ENCODE measurements around the gene POLR3B. TPM values are rescaled to one million over a fixed set of nuclear protein-coding genes. Genes with fewer than 3 reads are reported as not detected.

POLR3B gene
- polyA plus RNA-seq, 3 donors, result 17.6 to 19.6 (median 18.2) TPM

DNA sequence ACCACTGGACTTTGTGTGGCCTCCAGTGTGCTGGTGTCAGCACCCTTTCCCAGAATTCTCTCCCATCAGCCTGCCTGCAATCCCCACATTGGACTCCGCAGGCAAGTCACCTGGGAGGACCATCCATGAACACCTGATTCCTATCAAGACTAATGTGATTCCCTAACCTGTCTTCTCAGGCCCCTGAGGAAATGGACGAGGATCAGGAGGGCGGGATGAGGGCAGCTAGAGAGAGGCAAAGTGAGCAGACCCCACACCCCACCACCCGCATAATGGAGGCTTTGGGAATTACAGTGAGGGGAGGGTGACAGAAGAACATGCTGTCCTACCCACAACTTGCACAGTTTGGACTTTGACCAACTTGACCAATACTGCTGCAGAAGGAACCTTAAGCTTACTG, 164.4 kb downstream of the POLR3B start:
- no peak for DNase-seq (ENCODE audit: low read depth in 3 of 3, low spot score in 2 of 3)

- no peak for DNase-seq (ENCODE audit: low read depth in 3 of 3, low spot score in 2 of 3)
Measured at GRCh38 chr12:106522708-106523107, 165.2 kb downstream of the POLR3B start.

- DNase-seq (ENCODE audit: low read depth in 3 of 3, low spot score in 2 of 3), result no peak
Measured at GRCh38 chr12:106527356-106527755, 169.8 kb downstream of the POLR3B start.

DNA sequence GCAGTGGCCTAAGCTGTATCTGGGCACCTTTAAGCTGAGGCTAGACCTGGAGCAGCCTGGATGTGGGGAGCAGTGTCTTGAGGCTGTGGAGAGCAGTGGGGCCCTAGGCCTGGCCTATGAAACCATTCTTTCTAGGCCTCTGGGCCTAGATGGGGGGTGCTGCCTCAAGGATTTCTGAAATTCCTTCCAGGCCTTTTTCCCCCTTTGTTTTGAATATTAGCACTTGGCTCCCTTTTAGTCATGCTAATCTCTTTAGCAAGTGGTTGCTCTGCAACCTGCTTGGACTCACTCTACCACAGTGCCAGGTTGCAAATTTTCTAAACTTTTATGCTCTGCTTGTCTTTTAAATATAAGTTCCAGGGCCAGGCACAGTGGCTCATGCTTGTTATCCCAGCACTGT, 183.7 kb downstream of the POLR3B start:
- no peak for DNase-seq (ENCODE audit: low read depth in 3 of 3, low spot score in 2 of 3)

- no peak for DNase-seq (ENCODE audit: low read depth in 3 of 3, low spot score in 2 of 3)
Measured at GRCh38 chr12:106551410-106551809, 193.9 kb downstream of the POLR3B start.

DNA sequence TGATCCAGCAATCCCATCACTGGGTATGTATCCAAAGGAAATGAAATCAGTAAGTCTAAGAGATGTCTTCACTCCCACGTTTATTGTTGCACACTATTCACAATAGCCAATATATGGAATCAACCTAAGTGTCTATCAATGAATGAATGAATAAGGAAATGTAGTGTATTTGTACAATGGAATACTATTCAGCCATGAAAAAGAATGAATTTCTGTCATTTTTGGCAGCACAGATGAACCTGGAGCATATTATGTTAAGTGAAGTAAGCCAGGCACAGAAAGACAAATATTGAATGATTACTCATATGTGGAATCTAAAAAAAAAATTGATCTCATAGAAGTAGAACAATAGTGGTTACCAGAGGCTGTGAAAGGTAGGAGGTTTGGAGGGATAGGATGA, 194.7 kb downstream of the POLR3B start:
- no peak for DNase-seq (ENCODE audit: low read depth in 3 of 3, low spot score in 2 of 3)

Other genes starting within 250 kb of the POLR3B start
- 10 to 100 TPM in 1 of 3 donors, 1 to 10 TPM in 2; 9.6 to 10.1 (median 9.8) TPM for gene NUAK1, start 218.8 kb upstream of the POLR3B start, polyA plus RNA-seq (ENCODE audit: insufficient read length in 3 of 3)
- gene CKAP4, start 109.7 kb upstream of the POLR3B start, polyA plus RNA-seq (ENCODE audit: insufficient read length in 3 of 3), result 100 to 1,000 TPM; 106 to 112 (median 112) TPM
- 10 to 100 TPM; 16.7 to 20.6 (median 19.6) TPM for gene TCP11L2, start 55.0 kb upstream of the POLR3B start, polyA plus RNA-seq (ENCODE audit: insufficient read length in 3 of 3)
- not detected for gene RFX4, start 225.3 kb downstream of the POLR3B start, polyA plus RNA-seq (ENCODE audit: insufficient read length in 3 of 3)

Measured in right renal cortex interstitium (tissue), 3 donors.